Trophoblast cell (in vitro differentiated cells and primary cell): ENCODE results near the gene TMEM80.

ENCODE experiments used
- DNase-seq, 2 donors: peaks; one replicate each; pipeline ENCODE4 v3.0.0-alpha.2; 2016
- H2AFZ ChIP-seq: 2 replicates; pipeline ENCODE4 v1.6.1; 2013; ENCODE audit warnings: low read length, moderate library complexity, mild to moderate bottlenecking; ENCODE audit not compliant: insufficient read depth, poor library complexity
- H2AK5ac ChIP-seq: 2 replicates; pipeline ENCODE4 v1.6.1; 2013; ENCODE audit warnings: mild to moderate bottlenecking, low read length
- H2BK120ac ChIP-seq: 2 replicates; pipeline ENCODE4 v1.6.1; 2013; ENCODE audit warnings: low read length, mild to moderate bottlenecking, moderate library complexity; ENCODE audit not compliant: insufficient read depth, poor library complexity
- H2BK12ac ChIP-seq: 2 replicates; pipeline ENCODE4 v1.6.1; 2013; ENCODE audit warnings: mild to moderate bottlenecking, low read length, moderate library complexity
- H2BK5ac ChIP-seq: 2 replicates; pipeline ENCODE4 v1.6.1; 2013; ENCODE audit warnings: low read length, low read depth, moderate library complexity, mild to moderate bottlenecking; ENCODE audit not compliant: poor library complexity
- H3K14ac ChIP-seq: 2 replicates; pipeline ENCODE4 v1.6.1; 2013; ENCODE audit warnings: mild to moderate bottlenecking, low read length
- H3K18ac ChIP-seq: 2 replicates; pipeline ENCODE4 v1.6.1; 2013; ENCODE audit warnings: mild to moderate bottlenecking, low read length
- H3K23ac ChIP-seq: 2 replicates; pipeline ENCODE4 v1.6.1; 2013; ENCODE audit warnings: low read length
- H3K27ac ChIP-seq: 2 replicates; pipeline ENCODE4 v1.5.1; 2013; ENCODE audit warnings: low read depth, mild to moderate bottlenecking, inconsistent platforms, low read length, moderate library complexity
- H3K27me3 ChIP-seq: 2 replicates; pipeline ENCODE4 v1.6.1; 2013; ENCODE audit warnings: inconsistent platforms, mild to moderate bottlenecking, low read length, moderate library complexity; ENCODE audit not compliant: insufficient read depth
- H3K36me3 ChIP-seq, 2 experiments: 1 replicate in 1 of 2; 2 replicates in 1 of 2; pipeline ENCODE4 v1.6.1; 2013; ENCODE audit warnings: low read length in 2 of 2, mild to moderate bottlenecking in 2 of 2, moderate library complexity in 1 of 2; ENCODE audit not compliant: insufficient read depth in 2 of 2, control insufficient read depth in 1 of 2
- H3K4ac ChIP-seq: 2 replicates; pipeline ENCODE4 v1.6.1; 2013; ENCODE audit warnings: low read depth, mild to moderate bottlenecking, low read length, moderate library complexity
- H3K4me1 ChIP-seq, 2 experiments: 1 replicate in 1 of 2; 2 replicates in 1 of 2; pipeline ENCODE4 v1.6.1; 2013; ENCODE audit warnings: low read length in 2 of 2, mild to moderate bottlenecking in 2 of 2, moderate library complexity in 1 of 2; ENCODE audit not compliant: insufficient read depth in 2 of 2, control insufficient read depth in 1 of 2
- H3K4me2 ChIP-seq: 2 replicates; pipeline ENCODE4 v1.6.1; 2013; ENCODE audit warnings: inconsistent platforms, mild to moderate bottlenecking, low read length, moderate library complexity
- H3K4me3 ChIP-seq: 2 replicates; pipeline ENCODE4 v1.5.1; 2013; ENCODE audit warnings: mild to moderate bottlenecking, low read depth, low read length, inconsistent platforms
- H3K79me1 ChIP-seq: one replicate; pipeline ENCODE4 v1.6.1; 2013; ENCODE audit warnings: low read length
- H3K79me2 ChIP-seq: 2 replicates; pipeline ENCODE4 v1.6.1; 2013; ENCODE audit warnings: low read length, mild to moderate bottlenecking; ENCODE audit not compliant: control insufficient read depth, insufficient read depth, poor library complexity
- H3K9ac ChIP-seq: 2 replicates; pipeline ENCODE4 v1.6.1; 2013; ENCODE audit warnings: mild to moderate bottlenecking, low read length
- H3K9me3 ChIP-seq: 2 replicates; pipeline ENCODE4 v1.6.1; 2013; ENCODE audit warnings: low read depth, mild to moderate bottlenecking, control low read depth, inconsistent platforms, low read length; ENCODE audit not compliant: insufficient read depth
- H4K12ac ChIP-seq: 2 replicates; pipeline ENCODE4 v1.6.1; 2013; ENCODE audit warnings: low read depth, mild to moderate bottlenecking, low read length, moderate library complexity
- H4K8ac ChIP-seq: 2 replicates; pipeline ENCODE4 v1.6.1; 2013; ENCODE audit warnings: low read depth, mild to moderate bottlenecking, low read length, moderate library complexity
- H4K91ac ChIP-seq: one replicate; pipeline ENCODE4 v1.6.1; 2013; ENCODE audit warnings: low read depth, mild to moderate bottlenecking, low read length, moderate library complexity
- WGBS: extraction: QIAGEN DNeasy Blood & Tissue Kit; methylation state at CpG from one replicate; pipeline ENCODE4 v1.1.7; 2013; ENCODE audit warnings: missing lambda C conversion rate; ENCODE audit not compliant: insufficient read length, insufficient coverage; ENCODE audit errors: extremely low coverage; 5-methylcytosine and 5-hydroxymethylcytosine counted together

The TMEM80 gene

GRCh38 chr11:706957-707816 lies 11.6 kb downstream of the TMEM80 start:
- peaks cover 34 to 49% of the 10 kb centered on the region in 2 experiments for H3K4me1 ChIP-seq
- H4K91ac ChIP-seq = peak overlapping the region; percentile 99
- H3K79me1 ChIP-seq = peaks cover 36% of the 10 kb centered on the region
- peak overlapping the region; percentile 95 for H3K14ac ChIP-seq
- H4K8ac ChIP-seq = peak overlapping the region; percentile 95
- peak overlapping the region; percentile 100 for H3K18ac ChIP-seq
- H2AK5ac ChIP-seq = peak overlapping the region; percentile 90
- H3K27me3 ChIP-seq = no peaks in the 10 kb centered on the region
- H3K23ac ChIP-seq = no peak overlapping the region
- H3K79me2 ChIP-seq = peaks cover 27% of the 10 kb centered on the region
- peaks cover 26 to 32% of the 10 kb centered on the region in 2 experiments for H3K36me3 ChIP-seq
- peak overlapping the region; percentile 92 for H2BK5ac ChIP-seq
- no CpG with 5 or more reads among the region's 30 CpGs for WGBS
- peak overlapping the region; percentile 80 for H3K9ac ChIP-seq
- peak overlapping the region; percentile 98 for H3K4ac ChIP-seq
- H3K4me3 ChIP-seq = peak overlapping the region; percentile 77
- H2BK12ac ChIP-seq = peak overlapping the region; percentile 62
- no peaks in the 10 kb centered on the region for H3K9me3 ChIP-seq
- peak overlapping the region; percentile 79 for H4K12ac ChIP-seq
- H3K27ac ChIP-seq = peak overlapping the region; percentile 83
- peak overlapping the region; percentile 75 for H2AFZ ChIP-seq
- peak overlapping the region; percentile 58 for H3K4me2 ChIP-seq
- H2BK120ac ChIP-seq = peak overlapping the region; percentile 92
- DNase-seq = peak; percentile 76 to 83

- Histone ChIP-seq H3K79me2 (peaks cover 27% of the 10 kb centered on the region), H3K4me1 (peaks cover 34 to 49% of the 10 kb centered on the region in 2 experiments), H3K9ac (no peak overlapping the region), H4K8ac (peak overlapping the region; percentile 12), H3K27me3 (no peaks in the 10 kb centered on the region), H2AFZ (no peak overlapping the region), H2BK5ac (no peak overlapping the region), H4K12ac (no peak overlapping the region), H3K36me3 (peaks cover 27 to 33% of the 10 kb centered on the region in 2 experiments), H2BK120ac (peak overlapping the region; percentile 23), H3K4me3 (peak overlapping the region; percentile 11), H3K23ac (no peak overlapping the region), H3K14ac (peak overlapping the region; percentile 48), H3K4ac (peak overlapping the region; percentile 78), H3K9me3 (no peaks in the 10 kb centered on the region), H3K18ac (peak overlapping the region; percentile 72), H2BK12ac (peak overlapping the region; percentile 62), H3K27ac (peak overlapping the region; percentile 83), H2AK5ac (peak overlapping the region; percentile 70), H3K4me2 (peak overlapping the region; percentile 58), H4K91ac (peak overlapping the region; percentile 99), H3K79me1 (peaks cover 36% of the 10 kb centered on the region)
- WGBS = no CpG with 5 or more reads among the region's 16 CpGs
- peak; percentile 48 to 68 for DNase-seq
Measured at GRCh38 chr11:707817-708420, 12.3 kb downstream of the TMEM80 start.

GRCh38 chr11:708511-708910 lies 12.9 kb downstream of the TMEM80 start:
- no peak overlapping the region for H4K8ac ChIP-seq
- H3K9me3 ChIP-seq = no peaks in the 10 kb centered on the region
- peaks cover 22 to 32% of the 10 kb centered on the region in 2 experiments for H3K36me3 ChIP-seq
- no peak overlapping the region for H3K23ac ChIP-seq
- peak overlapping the region; percentile 45 for H4K91ac ChIP-seq
- H3K4me1 ChIP-seq = peaks cover 34 to 49% of the 10 kb centered on the region in 2 experiments
- no peak overlapping the region for H3K4me2 ChIP-seq
- DNase-seq = no peak
- H3K4me3 ChIP-seq = no peak overlapping the region
- H3K9ac ChIP-seq = no peak overlapping the region
- no peak overlapping the region for H2BK120ac ChIP-seq
- peak overlapping the region; percentile 25 for H2BK12ac ChIP-seq
- no CpG with 5 or more reads among the region's 7 CpGs for WGBS
- peak overlapping the region; percentile 29 for H3K14ac ChIP-seq
- peaks cover 27% of the 10 kb centered on the region for H3K79me2 ChIP-seq
- no peak overlapping the region for H3K27ac ChIP-seq
- peak overlapping the region; percentile 65 for H2AK5ac ChIP-seq
- peaks cover 36% of the 10 kb centered on the region for H3K79me1 ChIP-seq
- peak overlapping the region; percentile 10 for H2BK5ac ChIP-seq
- H2AFZ ChIP-seq = no peak overlapping the region
- H3K18ac ChIP-seq = peak overlapping the region; percentile 72
- H3K27me3 ChIP-seq = no peaks in the 10 kb centered on the region
- peak overlapping the region; percentile 78 for H3K4ac ChIP-seq
- H4K12ac ChIP-seq = no peak overlapping the region

GRCh38 chr11:709109-709997 lies 13.7 kb downstream of the TMEM80 start:
- Histone ChIP-seq H3K4me2 (no peak overlapping the region), H2BK12ac (peak overlapping the region; percentile 72), H2AK5ac (no peak overlapping the region), H3K27ac (no peak overlapping the region), H3K23ac (no peak overlapping the region), H4K12ac (no peak overlapping the region), H3K4me3 (no peak overlapping the region), H2AFZ (no peak overlapping the region), H2BK120ac (peak overlapping the region; percentile 29), H3K14ac (peak overlapping the region; percentile 1), H3K36me3 (peaks cover 20 to 33% of the 10 kb centered on the region in 2 experiments), H4K91ac (peak overlapping the region; percentile 10), H3K9me3 (no peaks in the 10 kb centered on the region), H3K9ac (no peak overlapping the region), H3K4me1 (peaks cover 34 to 49% of the 10 kb centered on the region in 2 experiments), H3K79me2 (peaks cover 27% of the 10 kb centered on the region), H3K4ac (peak overlapping the region; percentile 19), H3K27me3 (no peaks in the 10 kb centered on the region), H4K8ac (no peak overlapping the region), H3K18ac (peak overlapping the region; percentile 2), H2BK5ac (no peak overlapping the region), H3K79me1 (peaks cover 36% of the 10 kb centered on the region)
- WGBS = no CpG with 5 or more reads among the region's 27 CpGs
- no peak for DNase-seq
